ENCODE results near the gene TRIP12.

TRIP12 gene

GRCh38 chr2:229874647-229875046 lies 47.2 kb downstream of the TRIP12 start:
- Histone ChIP-seq H3K27me3 (no peaks in the 10 kb centered on the region), H3K4me1 (peaks cover 4% of the 10 kb centered on the region), H3K36me3 (peaks cover 16% of the 10 kb centered on the region), H3K9me3 (no peaks in the 10 kb centered on the region), H3K4me3 (ENCODE audit: low read depth, low read length) (no peak overlapping the region)
- no peak for TF ChIP-seq CTCF (IDR thresholded peaks at IDR 0.05; ENCODE audit: low read depth, low read length)
- no peak for DNase-seq

GRCh38 chr2:229873123-229873581 lies 48.7 kb downstream of the TRIP12 start:
- H3K36me3 ChIP-seq: peaks cover 8% of the 10 kb centered on the region
- no peak for DNase-seq
- H3K27me3 ChIP-seq: no peaks in the 10 kb centered on the region
- TF ChIP-seq CTCF (IDR thresholded peaks at IDR 0.05; ENCODE audit: low read depth, low read length): no peak
- H3K4me1 ChIP-seq: peaks cover 4% of the 10 kb centered on the region
- no peaks in the 10 kb centered on the region for H3K9me3 ChIP-seq
- H3K4me3 ChIP-seq (ENCODE audit: low read depth, low read length): no peak overlapping the region

- TF ChIP-seq CTCF (IDR thresholded peaks at IDR 0.05; ENCODE audit: low read depth, low read length): no peak
- Histone ChIP-seq H3K36me3 (no peaks in the 10 kb centered on the region; the same call in none of the 2 replicates), H3K9me3 (no peaks in the 10 kb centered on the region), H3K27me3 (no peaks in the 10 kb centered on the region), H3K4me1 (peaks cover 4% of the 10 kb centered on the region), H3K4me3 (ENCODE audit: low read depth, low read length) (no peak overlapping the region)
- peak; percentile 10 for DNase-seq
These were observed 50.7 kb downstream of the TRIP12 start for GRCh38 chr2:229870903-229871656.

GRCh38 chr2:229869226-229869625 lies 52.6 kb downstream of the TRIP12 start:
- TF ChIP-seq CTCF (IDR thresholded peaks at IDR 0.05; ENCODE audit: low read depth, low read length): no peak
- Histone ChIP-seq H3K27me3 (no peaks in the 10 kb centered on the region), H3K4me1 (peaks cover 4% of the 10 kb centered on the region), H3K9me3 (no peaks in the 10 kb centered on the region), H3K36me3 (peaks cover 3% of the 10 kb centered on the region), H3K4me3 (ENCODE audit: low read depth, low read length) (no peak overlapping the region)
- no peak for DNase-seq

GRCh38 chr2:229868794-229869193 lies 53.0 kb downstream of the TRIP12 start:
- Histone ChIP-seq H3K9me3 (no peaks in the 10 kb centered on the region), H3K36me3 (peaks cover 3% of the 10 kb centered on the region), H3K4me3 (ENCODE audit: low read depth, low read length) (no peak overlapping the region), H3K27me3 (no peaks in the 10 kb centered on the region), H3K4me1 (peaks cover 4% of the 10 kb centered on the region)
- no peak for TF ChIP-seq CTCF (IDR thresholded peaks at IDR 0.05; ENCODE audit: low read depth, low read length)
- DNase-seq: no peak

GRCh38 chr2:229865033-229865432 lies 56.8 kb downstream of the TRIP12 start:
- TF ChIP-seq CTCF (IDR thresholded peaks at IDR 0.05; ENCODE audit: low read depth, low read length): no peak
- H3K36me3 ChIP-seq: peaks cover 3% of the 10 kb centered on the region; the same call in 1 of the 2 replicates
- H3K4me1 ChIP-seq: no peaks in the 10 kb centered on the region; the same call in 1 of the 2 replicates
- no peak for DNase-seq
- no peaks in the 10 kb centered on the region for H3K27me3 ChIP-seq
- H3K9me3 ChIP-seq: no peaks in the 10 kb centered on the region
- no peak overlapping the region for H3K4me3 ChIP-seq (ENCODE audit: low read depth, low read length)
